ENCODE data around the gene RFX2.
A peak's percentile ranks its signal among the peaks of the same experiment; 100 is the strongest.
"Not testable (repeated sequence)": the region's sequence is repeated elsewhere in the genome, so short reads cannot be mapped to it uniquely, and the experiment has no call there.

Gene RFX2

GRCh38 chr19:5993648-5994358 lies 116.5 kb downstream of the RFX2 start:
- DNase-seq (ENCODE audit: low read depth in 4 of 4, low spot score in 1 of 4) = no peak

- DNase-seq (ENCODE audit: low read depth in 4 of 4, low spot score in 1 of 4) = no peak
Measured at GRCh38 chr19:5993201-5993600, 117.1 kb downstream of the RFX2 start.

DNA sequence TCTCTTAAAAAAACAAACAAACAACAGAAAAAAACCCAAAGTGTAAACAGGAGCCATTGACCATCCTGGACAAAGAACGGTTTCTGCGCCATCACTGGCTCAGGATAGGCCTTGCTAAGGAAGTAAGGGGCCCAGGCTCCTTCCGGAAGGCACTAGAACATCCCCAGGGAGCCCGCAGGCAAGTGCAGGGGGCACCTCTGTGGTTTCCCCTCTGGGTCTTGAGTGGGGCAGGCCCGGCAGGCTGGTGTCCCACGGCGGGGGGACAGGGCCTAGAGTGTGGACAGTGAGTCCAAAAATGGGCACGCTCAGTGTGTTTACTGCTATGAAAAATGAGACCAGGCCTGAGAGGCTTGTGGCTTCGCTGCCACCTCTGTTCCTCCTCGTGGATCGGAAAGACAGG lies 117.5 kb downstream of the RFX2 start:
- DNase-seq (ENCODE audit: low read depth in 4 of 4, low spot score in 1 of 4) = no peak

- DNase-seq (ENCODE audit: low read depth in 4 of 4, low spot score in 1 of 4) = no peak
Measured at GRCh38 chr19:5991244-5991838, 119.0 kb downstream of the RFX2 start.

DNA sequence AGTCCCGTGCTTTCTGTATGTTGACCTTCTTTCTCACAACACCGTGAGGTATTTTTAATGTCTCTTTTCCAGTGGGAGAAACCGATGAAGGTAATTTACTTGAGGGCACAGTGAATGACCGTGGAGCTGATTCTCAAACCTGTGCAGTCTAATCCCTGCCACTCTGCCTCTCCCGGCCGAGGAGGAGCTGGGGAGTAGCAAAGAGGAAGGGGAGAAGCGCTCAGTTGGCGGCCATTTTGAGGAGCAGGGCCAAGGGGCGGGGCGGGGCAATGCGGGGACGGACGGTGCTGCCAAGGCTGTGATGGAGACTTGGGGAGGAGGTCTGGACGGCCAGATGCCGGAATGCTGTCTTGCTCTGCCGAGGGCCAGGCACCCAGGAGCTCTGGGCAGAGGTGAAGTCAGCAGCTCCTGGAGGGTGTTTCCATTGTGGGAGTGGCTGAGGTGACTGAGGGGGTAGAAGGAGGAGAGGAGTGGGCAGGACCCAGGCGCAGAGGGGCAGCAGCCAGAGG lies 120.0 kb downstream of the RFX2 start:
- no peak for DNase-seq (ENCODE audit: low read depth in 4 of 4, low spot score in 1 of 4)

GRCh38 chr19:5989388-5990074 lies 120.8 kb downstream of the RFX2 start:
- DNase-seq (ENCODE audit: low read depth in 4 of 4, low spot score in 1 of 4) = no peak

GRCh38 chr19:5988517-5989387 lies 121.5 kb downstream of the RFX2 start:
- no peak for DNase-seq (ENCODE audit: low read depth in 4 of 4, low spot score in 1 of 4)

DNA sequence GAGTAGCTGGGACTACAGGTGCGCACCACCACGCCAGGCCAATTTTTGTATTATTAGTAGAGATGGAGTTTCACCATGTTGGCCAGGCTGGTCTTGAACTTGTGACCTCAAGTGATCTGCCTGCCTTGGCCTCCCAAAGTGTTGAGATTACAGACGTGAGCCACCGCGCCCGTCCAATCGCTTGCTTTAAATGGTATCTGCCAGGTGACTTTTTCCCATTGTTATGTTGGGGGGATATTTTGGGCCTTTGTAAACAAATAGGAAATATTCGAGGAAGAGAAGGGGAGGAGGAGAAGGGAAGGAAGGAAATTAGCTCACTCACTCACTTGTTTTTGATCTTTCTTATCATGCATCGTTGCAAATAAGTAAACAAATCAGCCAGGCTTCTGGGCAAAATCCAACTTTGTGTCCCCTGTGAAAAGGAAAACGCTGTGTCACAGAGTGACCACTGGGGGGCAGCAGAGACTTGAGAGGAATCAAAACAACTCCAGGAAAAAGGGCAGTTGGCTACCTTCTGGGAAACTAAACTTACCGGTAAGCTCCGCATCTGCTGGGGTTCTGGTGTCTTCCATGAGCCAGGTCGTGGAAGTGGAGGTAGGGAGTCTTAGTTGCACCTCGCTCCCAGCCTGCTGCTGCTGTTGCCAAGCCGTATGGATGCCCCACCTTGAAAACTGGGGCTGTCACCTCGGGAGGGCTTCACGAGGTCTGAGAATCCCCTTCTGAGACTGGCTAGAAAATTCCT lies 123.1 kb downstream of the RFX2 start:
- peak; percentile 55 to 65 (median 60) for DNase-seq (ENCODE audit: low read depth in 4 of 4, low spot score in 1 of 4)

DNA sequence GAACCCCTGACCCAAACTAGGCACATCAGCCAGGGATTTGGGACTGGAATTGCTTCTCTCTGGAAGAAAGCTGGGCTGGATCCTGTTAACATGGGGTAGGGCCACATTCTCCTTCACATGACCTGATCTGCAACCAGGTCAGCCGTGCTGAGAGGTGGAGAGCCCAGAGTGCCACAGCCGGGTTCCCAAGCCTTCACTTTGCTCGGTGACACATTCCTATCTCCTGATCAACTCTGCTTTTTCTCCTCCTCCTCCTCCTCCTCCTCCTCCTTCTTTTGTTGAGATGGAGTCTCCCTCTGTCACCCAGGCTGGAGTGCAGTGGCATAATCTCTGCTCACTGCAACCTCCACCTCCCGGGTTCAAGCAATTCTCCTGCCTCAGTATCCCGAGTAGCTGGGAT lies 124.5 kb downstream of the RFX2 start:
- not testable (repeated sequence) for DNase-seq (ENCODE audit: low read depth in 4 of 4, low spot score in 1 of 4)

GRCh38 chr19:5985098-5985783 lies 125.1 kb downstream of the RFX2 start:
- DNase-seq (ENCODE audit: low read depth in 4 of 4, low spot score in 1 of 4) = no peak

DNA sequence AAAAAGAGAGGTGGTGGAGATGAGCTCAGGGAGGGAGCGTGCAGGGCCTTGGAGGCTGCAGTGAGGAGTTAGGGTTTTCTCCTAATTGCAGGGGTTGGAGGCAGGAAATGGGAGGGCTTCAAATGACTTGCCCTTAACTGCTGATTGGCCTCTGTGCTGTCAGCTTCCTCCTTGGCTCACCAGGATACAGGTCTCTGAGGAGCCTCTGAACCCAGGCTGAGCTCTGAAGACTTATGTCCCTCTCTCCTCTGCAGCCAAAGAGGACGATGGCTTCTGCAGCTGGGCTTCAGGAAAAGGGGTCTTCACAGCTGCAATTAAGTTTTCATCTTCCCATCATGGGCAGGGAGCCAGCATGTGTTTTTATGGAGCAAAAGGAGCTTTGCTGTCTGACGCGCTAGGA lies 125.7 kb downstream of the RFX2 start:
- DNase-seq (ENCODE audit: low read depth in 4 of 4, low spot score in 1 of 4) = no peak

- no peak for DNase-seq (ENCODE audit: low read depth in 4 of 4, low spot score in 1 of 4)
Measured at GRCh38 chr19:5983367-5983955, 126.8 kb downstream of the RFX2 start.

- DNase-seq (ENCODE audit: low read depth in 4 of 4, low spot score in 1 of 4) = no peak
Measured at GRCh38 chr19:5978606-5979552, 131.4 kb downstream of the RFX2 start.

DNA sequence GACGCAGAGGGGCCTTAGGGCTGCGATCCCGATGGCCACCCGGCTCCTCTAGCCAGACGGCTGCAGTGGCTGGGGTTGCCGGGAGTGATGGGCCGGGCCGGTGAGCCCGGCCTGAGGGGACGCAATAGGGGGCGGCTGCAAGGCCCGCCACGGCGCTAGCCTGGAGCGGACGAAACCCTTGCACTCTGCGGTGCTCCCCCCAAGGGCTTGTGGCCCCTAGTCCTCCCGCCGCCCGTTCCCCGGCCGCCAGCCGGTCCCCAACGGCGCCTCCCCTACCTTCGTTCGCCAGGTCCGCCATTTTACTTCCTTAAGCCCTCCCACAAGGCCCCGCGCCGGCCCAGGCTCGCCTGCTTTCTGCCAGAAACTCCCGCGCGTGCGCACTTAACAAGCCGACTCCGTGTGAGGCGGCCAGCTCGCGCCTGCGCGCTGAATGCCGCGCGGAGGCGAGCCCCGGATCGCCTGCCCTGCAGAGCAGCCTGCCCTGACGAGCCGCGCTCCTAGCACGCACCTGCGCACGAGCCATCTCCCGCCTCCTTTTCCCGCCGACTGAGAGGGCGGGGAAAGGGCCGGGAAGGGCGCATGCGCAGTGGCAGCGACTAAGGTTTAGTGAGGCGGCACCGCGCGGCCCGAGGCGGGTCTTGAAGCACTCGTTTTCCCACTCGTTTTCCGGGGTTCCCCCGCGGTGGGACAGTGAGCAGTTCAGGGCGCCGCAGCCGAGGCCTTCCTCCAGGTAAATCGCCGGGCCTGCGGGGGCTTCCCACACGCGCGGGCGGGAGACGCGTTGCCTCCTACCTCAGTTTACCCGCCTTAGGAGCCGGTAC lies 132.3 kb downstream of the RFX2 start, which contains the start of gene RANBP3:
TSS of gene RANBP3 (minus strand) at position 356 of the 821 bp plus-strand sequence. CDS start at position 298, 58 bp downstream.
- peak; percentile 95 to 97 (median 96) for DNase-seq (ENCODE audit: low read depth in 4 of 4, low spot score in 1 of 4)

DNA sequence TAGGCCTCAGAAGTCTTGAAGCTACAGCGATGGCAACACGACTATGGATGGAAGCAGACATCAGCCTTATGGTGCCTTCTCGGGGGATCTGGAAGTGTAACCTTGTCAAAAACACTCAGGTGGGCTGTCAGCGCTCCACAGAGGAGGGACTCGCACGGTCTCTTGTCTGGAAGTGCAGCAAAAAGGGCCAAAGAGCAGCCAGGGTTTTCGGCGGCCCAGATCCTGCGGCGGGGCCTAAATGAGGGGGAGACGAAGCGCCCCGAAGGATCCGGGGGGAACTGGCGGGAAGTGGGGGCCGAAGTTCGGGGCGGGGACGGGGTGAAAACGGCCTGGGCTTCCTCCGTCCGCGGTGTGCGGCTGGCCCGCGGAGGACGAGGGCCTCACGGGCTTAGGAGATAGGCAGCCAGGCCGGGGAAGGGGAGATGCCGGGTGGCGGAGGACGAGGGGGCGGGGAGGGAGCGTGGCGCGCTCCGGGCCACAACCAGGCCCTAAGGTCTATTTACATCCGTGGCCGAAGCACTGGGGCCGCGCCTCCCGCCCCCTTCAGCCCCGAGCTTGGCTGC lies 133.0 kb downstream of the RFX2 start:
- DNase-seq (ENCODE audit: low read depth in 4 of 4, low spot score in 1 of 4) = no peak

- no peak for DNase-seq (ENCODE audit: low read depth in 4 of 4, low spot score in 1 of 4)
Measured at GRCh38 chr19:5976768-5977167, 133.5 kb downstream of the RFX2 start.

DNA sequence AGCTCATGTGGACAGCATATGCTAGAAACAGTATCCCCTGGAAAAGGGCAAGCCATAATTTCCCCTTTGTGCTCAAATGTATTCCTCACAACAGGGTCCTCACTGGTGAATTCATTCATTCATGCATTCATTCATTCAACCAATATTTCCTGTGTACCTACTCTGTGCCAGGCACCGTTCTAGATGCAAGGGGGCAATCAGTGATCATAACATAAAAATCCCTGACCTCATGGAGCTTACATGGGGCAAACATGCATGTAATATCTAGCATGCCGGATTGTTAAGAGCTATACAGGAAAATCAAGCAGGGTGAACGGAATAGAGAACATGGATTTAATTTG lies 134.9 kb downstream of the RFX2 start:
- no peak for DNase-seq (ENCODE audit: low read depth in 4 of 4, low spot score in 1 of 4)
